ENCODE measurements around the gene PPP1R12B. TPM values are rescaled to one million over a fixed set of nuclear protein-coding genes. Genes with fewer than 3 reads are reported as not detected.

Gene PPP1R12B
- total RNA-seq, 1 experiment from 2014 or later, result 17.0 TPM

DNA sequence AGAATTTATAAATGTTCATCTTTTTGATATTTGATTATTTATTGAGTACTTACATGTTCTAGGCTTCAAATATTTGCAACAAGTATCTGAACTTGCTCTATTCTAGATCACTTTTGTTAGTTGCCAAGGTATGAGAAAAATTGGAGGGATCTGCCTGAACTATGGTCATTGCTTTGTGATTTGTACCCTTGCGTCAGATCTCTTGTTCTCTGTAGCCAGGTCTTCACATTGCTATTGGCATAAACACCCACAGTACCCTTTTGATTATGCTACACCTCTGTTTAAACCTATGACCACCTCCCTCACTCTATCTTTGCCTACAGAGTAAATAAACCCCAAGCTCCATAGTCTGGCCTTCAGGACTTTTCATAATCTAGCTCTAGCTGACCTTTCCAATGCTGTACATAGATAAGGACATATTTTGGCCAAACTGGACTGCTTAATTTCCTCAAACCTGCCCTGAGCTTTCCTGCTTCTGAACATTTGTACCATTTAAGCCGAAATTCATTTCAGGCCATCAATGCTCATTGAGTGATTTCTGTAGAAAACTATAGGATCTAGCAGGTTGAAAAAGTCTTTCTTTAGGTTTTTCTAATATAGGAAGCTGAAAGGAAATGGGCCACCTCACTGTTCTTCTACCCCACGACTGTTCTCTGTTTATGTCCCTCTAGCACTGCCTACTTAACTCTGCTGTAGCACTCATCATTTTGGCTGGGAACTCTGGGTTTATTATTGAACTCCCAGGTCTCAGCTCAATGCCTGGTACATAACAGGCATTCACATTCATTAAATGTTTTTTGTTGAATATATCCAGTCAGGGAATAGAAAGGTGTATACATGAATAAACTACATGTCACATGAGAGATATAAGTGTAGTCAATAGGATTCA is 84.9 kb downstream of the PPP1R12B start:
- ChIA-PET CTCF (no interaction called here), POLR2A (ENCODE audit: low non-redundant PET) (no interaction called here)
- no peak for TF ChIP-seq EZH2 (IDR thresholded peaks at IDR 0.05; ENCODE audit: borderline replicate concordance, low read depth, low read length, poor library complexity, severe bottlenecking)
- TF ChIP-seq, protein P1, sequence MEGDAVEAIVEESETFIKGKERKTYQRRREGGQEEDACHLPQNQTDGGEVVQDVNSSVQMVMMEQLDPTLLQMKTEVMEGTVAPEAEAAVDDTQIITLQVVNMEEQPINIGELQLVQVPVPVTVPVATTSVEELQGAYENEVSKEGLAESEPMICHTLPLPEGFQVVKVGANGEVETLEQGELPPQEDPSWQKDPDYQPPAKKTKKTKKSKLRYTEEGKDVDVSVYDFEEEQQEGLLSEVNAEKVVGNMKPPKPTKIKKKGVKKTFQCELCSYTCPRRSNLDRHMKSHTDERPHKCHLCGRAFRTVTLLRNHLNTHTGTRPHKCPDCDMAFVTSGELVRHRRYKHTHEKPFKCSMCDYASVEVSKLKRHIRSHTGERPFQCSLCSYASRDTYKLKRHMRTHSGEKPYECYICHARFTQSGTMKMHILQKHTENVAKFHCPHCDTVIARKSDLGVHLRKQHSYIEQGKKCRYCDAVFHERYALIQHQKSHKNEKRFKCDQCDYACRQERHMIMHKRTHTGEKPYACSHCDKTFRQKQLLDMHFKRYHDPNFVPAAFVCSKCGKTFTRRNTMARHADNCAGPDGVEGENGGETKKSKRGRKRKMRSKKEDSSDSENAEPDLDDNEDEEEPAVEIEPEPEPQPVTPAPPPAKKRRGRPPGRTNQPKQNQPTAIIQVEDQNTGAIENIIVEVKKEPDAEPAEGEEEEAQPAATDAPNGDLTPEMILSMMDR (conservative IDR thresholded peaks at IDR 0.05; ENCODE audit: low read depth, low read length), result no peak

DNA sequence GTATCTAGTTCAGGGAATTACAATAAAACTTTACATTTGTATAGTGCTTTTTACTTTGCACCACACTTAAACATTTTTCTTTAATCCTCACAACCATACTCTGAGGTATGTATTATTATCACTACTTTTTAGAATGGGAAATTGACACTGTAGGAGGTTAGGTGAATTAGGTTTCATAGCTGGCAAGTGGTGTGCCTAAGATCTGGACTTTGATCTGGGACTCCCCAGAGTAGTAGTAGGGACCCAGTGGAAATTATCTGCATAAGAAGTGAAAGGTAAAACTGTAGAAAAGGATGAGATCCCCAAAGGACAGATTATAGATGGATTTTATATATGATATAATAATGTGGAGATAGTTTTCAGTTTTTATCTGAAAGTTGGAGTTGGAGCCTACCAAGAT is 85.6 kb downstream of the PPP1R12B start:
- H3K27ac ChIP-seq (ENCODE audit: low read depth, low read length, poor library complexity, severe bottlenecking), result no peak overlapping the region
- no TSS peak for BruUV-seq (replicated peaks)
- no peak overlapping the region for H3K4me3 ChIP-seq (ENCODE audit: low read depth, low read length, poor library complexity, severe bottlenecking)
- no peaks in the 10 kb centered on the region for H3K9me3 ChIP-seq (ENCODE audit: low read depth, low read length, poor library complexity, severe bottlenecking)
- H3K4me1 ChIP-seq (ENCODE audit: insufficient read depth, low read length, poor library complexity, severe bottlenecking), result no peaks in the 10 kb centered on the region
- H3K36me3 ChIP-seq (ENCODE audit: insufficient read depth, low read length, poor library complexity, severe bottlenecking), result no peaks in the 10 kb centered on the region
- H3K27me3 ChIP-seq (replicated peaks; ENCODE audit: insufficient read depth, low read depth, low read length, poor library complexity), result no peaks in the 10 kb centered on the region
- TF ChIP-seq, protein P1 (conservative IDR thresholded peaks at IDR 0.05; ENCODE audit: low read depth, low read length), result no peak
- ChIA-PET CTCF (no interaction called here), POLR2A (ENCODE audit: low non-redundant PET) (no interaction called here)
- DNase-seq (ENCODE audit: low spot score), result no peak
- intact Hi-C loops (cut with micrococcal nuclease; ENCODE audit: unreplicated experiment), result no loop called here

More for the DNA sequence above, 84.9 kb downstream of the PPP1R12B start:
- no TSS peak for BruUV-seq (replicated peaks)
- Histone ChIP-seq H3K9me3 (ENCODE audit: low read depth, low read length, poor library complexity, severe bottlenecking) (no peaks in the 10 kb centered on the region), H3K27ac (ENCODE audit: low read depth, low read length, poor library complexity, severe bottlenecking) (no peak overlapping the region), H3K27me3 (replicated peaks; ENCODE audit: insufficient read depth, low read depth, low read length, poor library complexity) (no peaks in the 10 kb centered on the region), H3K36me3 (ENCODE audit: insufficient read depth, low read length, poor library complexity, severe bottlenecking) (no peaks in the 10 kb centered on the region), H3K4me1 (ENCODE audit: insufficient read depth, low read length, poor library complexity, severe bottlenecking) (peaks cover 4% of the 10 kb centered on the region), H3K4me3 (ENCODE audit: low read depth, low read length, poor library complexity, severe bottlenecking) (no peak overlapping the region)
- no peak for DNase-seq (ENCODE audit: low spot score)
- intact Hi-C loops (cut with micrococcal nuclease; ENCODE audit: unreplicated experiment), result no loop called here

DNA sequence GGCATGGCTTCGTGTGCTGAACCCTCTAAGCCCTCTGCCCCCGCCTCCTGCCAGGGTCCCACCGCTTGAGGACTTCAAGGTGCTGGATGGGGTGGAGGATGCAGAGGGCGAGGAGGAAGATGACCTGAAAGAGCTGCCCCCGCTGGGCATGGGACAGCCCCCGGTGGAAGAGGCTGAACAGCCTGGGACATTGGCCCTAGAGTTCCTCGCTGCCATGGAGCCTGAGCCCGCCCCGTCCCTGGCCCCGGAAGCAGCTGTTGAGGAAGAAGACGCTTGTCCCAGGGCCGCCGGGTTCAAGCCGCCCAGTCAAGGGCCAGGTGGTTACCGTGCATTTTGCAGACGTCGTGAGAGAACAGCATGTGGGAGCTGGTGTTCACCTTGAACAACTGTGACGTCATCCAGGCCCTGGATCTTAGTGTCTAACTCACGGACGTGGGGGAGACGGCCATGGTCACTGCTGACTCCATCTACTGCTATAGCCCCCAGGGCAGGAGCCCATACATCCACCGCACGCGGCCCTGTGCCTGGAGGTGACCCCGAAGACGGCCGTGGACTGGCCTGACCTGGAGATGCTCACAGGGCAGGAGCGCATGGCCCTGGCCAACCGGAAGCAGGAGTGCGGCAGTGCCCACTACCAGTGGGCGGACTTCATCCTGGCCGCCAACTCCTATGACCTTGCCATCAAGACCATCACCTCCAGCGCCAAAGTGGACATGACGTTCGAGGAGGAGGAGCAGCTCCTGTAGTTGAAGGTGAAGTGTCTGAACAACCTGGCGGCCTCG is 90.1 kb downstream of the PPP1R12B start:
- H3K9me3 ChIP-seq (ENCODE audit: low read depth, low read length, poor library complexity, severe bottlenecking), result no peaks in the 10 kb centered on the region
- CTCF ChIA-PET, result no interaction called here
- peaks cover 3% of the 10 kb centered on the region for H3K36me3 ChIP-seq (ENCODE audit: insufficient read depth, low read length, poor library complexity, severe bottlenecking)
- BruUV-seq (replicated peaks), result no TSS peak
- no peaks in the 10 kb centered on the region for H3K4me1 ChIP-seq (ENCODE audit: insufficient read depth, low read length, poor library complexity, severe bottlenecking)
- H3K27ac ChIP-seq (ENCODE audit: low read depth, low read length, poor library complexity, severe bottlenecking), result no peak overlapping the region
- H3K27me3 ChIP-seq (replicated peaks; ENCODE audit: insufficient read depth, low read depth, low read length, poor library complexity), result no peaks in the 10 kb centered on the region
- no peak overlapping the region for H3K4me3 ChIP-seq (ENCODE audit: low read depth, low read length, poor library complexity, severe bottlenecking)
- POLR2A ChIA-PET (ENCODE audit: low non-redundant PET), result no interaction called here
- no peak for TF ChIP-seq EZH2 (IDR thresholded peaks at IDR 0.05; ENCODE audit: borderline replicate concordance, low read depth, low read length, poor library complexity, severe bottlenecking)
- TF ChIP-seq, protein P1 (conservative IDR thresholded peaks at IDR 0.05; ENCODE audit: low read depth, low read length), result no peak
- intact Hi-C loops (cut with micrococcal nuclease; ENCODE audit: unreplicated experiment), result no loop called here
- no peak for DNase-seq (ENCODE audit: low spot score)

All from A673 (cell line).